GM21423 (cell line): Measurements from ENCODE around the gene ATRN.

Experiments
- ATAC-seq: cut with Tn5 transposase; IDR thresholded peaks from one replicate; pipeline ENCODE4 v1.9.1; 2021; ENCODE audit warnings: mild to moderate bottlenecking, moderate library complexity; ENCODE audit not compliant: unreplicated experiment

ATRN gene

GRCh38 chr20:3692706-3693294 is 222.0 kb downstream of the ATRN start:
- ATAC-seq: no peak

GRCh38 chr20:3693376-3693775 is 222.6 kb downstream of the ATRN start:
- no peak for ATAC-seq

GRCh38 chr20:3694864-3695263 is 224.0 kb downstream of the ATRN start:
- no peak for ATAC-seq

GRCh38 chr20:3696200-3696599 is 225.4 kb downstream of the ATRN start:
- no peak for ATAC-seq

GRCh38 chr20:3696745-3697587 is 226.1 kb downstream of the ATRN start:
- no peak for ATAC-seq

GRCh38 chr20:3697588-3698305 is 226.9 kb downstream of the ATRN start:
- ATAC-seq: no peak

- ATAC-seq: no peak
These were observed 227.8 kb downstream of the ATRN start for GRCh38 chr20:3698591-3699001.

- no peak for ATAC-seq
These were observed 228.2 kb downstream of the ATRN start for GRCh38 chr20:3699037-3699436.
